Left ventricle myocardium inferior (tissue), 1 donor: ENCODE results near the gene MEA1. TPM values are rescaled to one million over a fixed set of nuclear protein-coding genes. Genes with fewer than 3 reads are reported as not detected.
A peak's percentile ranks its signal among the peaks of the same experiment; 100 is the strongest.

ENCODE experiments used
- DNase-seq: peaks from one replicate; pipeline ENCODE4 v3.0.0-alpha.2; 2020
- H3K27ac ChIP-seq: fragments of 200-600 bp; replicated peaks from 2 replicates; pipeline ENCODE4 v1.8.0; 2021
- H3K27me3 ChIP-seq: fragments of 200-600 bp; 2 replicates; pipeline ENCODE4 v1.8.0; 2021; ENCODE audit warnings: low read depth
- H3K36me3 ChIP-seq: fragments of 200-600 bp; 2 replicates; pipeline ENCODE4 v1.8.0; 2021
- H3K4me1 ChIP-seq: fragments of 200-600 bp; 2 replicates; pipeline ENCODE4 v1.8.0; 2021
- H3K4me3 ChIP-seq: fragments of 200-600 bp; 2 replicates; pipeline ENCODE4 v1.8.0; 2021; ENCODE audit warnings: mild to moderate bottlenecking, moderate library complexity
- H3K9me3 ChIP-seq: fragments of 200-600 bp; replicated peaks from 2 replicates; pipeline ENCODE4 v1.8.0; 2021
- intact Hi-C: fragments of 100-400 bp; cut with micrococcal nuclease; formaldehyde crosslinking; loops from one replicate; pipeline ENCODE4 v1.11.0; 2022
- total RNA-seq: library from RNA; stranded (reverse); fragmentation: NEBNext Ultra II Directional; extraction: Animal tissue kit (Norgen Biotek cat#: 25700); gene quantifications from one replicate; pipeline ENCODE4 v1.2.1, GENCODE V29; 2021
- TF ChIP-seq, protein P1 (sequence below): fragments of 200-600 bp; IDR thresholded peaks from 2 replicates; pipeline ENCODE4 v1.8.0; 2021; ENCODE audit warnings: antibody characterized with exemption, mild to moderate bottlenecking, borderline replicate concordance
- donor health status: DM: no; HTN: yes; CAD: no; lungs with severe emphysema.

The MEA1 gene
- total RNA-seq, 1 donor from 2014 or later: 32.6 TPM

DNA sequence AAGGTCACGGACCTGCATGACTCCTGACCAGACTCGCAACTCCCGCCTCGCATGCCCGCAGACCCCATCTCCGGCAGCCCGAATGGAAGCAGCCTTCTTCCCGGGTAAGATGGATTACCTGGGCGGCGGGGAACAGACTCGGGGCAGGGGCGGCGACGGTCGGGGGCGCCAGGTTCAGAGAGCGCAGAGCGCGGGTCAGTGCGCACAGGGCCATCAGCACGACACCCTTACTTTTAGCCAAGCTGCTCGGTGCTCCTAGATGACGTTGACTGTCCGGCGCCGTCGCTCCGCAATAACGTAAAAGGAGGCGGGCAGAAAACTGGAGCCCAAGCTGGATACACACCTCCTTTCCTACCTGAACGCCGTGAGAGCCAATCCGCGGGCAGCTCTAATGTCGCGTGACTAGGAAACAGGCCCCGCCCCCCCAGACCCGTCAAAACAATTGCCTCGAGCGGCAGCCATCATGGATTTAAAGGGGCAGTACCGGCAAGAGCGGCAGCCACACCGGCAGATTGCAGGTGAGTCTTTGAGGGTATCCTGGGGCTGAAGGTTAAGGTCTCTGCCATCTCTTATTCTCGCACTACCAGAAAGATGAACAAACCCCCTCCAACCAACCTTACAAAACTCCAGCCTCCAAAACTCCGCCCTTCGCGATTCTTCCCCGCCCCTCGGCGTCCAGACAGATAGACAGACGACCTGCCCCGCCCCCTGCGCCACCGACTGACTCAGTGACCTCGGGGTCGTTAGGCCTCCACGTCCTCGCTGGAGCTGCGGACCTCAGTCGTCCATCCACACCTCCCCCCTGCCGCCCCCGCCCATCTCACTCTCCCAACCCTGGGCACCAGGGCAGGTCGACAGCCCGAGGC, 45.7 kb upstream of the MEA1 start, which contains the start of the genes KLC4 and MRPL2:
Gene KLC4, plus strand, starts transcription at position 464 of the 866 bp plus-strand sequence. CDS start 1,705 bp downstream, outside the sequence.
Gene MRPL2, minus strand, starts transcription at position 267 of the 866 bp plus-strand sequence. Its CDS starts 53 bp downstream, at position 214.
- Histone ChIP-seq H3K36me3 (peaks cover 53% of the 10 kb centered on the region), H3K4me3 (peak within 1 kb of the TSS; percentile 82), H3K27me3 (no peaks in the 10 kb centered on the region), H3K27ac (peak within 1 kb of the TSS; percentile 93), H3K9me3 (no peaks in the 10 kb centered on the region), H3K4me1 (peaks cover 41% of the 10 kb centered on the region)
- intact Hi-C loops: no loop called here
- DNase-seq: peak; percentile 99
- TF ChIP-seq, protein P1, sequence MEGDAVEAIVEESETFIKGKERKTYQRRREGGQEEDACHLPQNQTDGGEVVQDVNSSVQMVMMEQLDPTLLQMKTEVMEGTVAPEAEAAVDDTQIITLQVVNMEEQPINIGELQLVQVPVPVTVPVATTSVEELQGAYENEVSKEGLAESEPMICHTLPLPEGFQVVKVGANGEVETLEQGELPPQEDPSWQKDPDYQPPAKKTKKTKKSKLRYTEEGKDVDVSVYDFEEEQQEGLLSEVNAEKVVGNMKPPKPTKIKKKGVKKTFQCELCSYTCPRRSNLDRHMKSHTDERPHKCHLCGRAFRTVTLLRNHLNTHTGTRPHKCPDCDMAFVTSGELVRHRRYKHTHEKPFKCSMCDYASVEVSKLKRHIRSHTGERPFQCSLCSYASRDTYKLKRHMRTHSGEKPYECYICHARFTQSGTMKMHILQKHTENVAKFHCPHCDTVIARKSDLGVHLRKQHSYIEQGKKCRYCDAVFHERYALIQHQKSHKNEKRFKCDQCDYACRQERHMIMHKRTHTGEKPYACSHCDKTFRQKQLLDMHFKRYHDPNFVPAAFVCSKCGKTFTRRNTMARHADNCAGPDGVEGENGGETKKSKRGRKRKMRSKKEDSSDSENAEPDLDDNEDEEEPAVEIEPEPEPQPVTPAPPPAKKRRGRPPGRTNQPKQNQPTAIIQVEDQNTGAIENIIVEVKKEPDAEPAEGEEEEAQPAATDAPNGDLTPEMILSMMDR: no peak

DNA sequence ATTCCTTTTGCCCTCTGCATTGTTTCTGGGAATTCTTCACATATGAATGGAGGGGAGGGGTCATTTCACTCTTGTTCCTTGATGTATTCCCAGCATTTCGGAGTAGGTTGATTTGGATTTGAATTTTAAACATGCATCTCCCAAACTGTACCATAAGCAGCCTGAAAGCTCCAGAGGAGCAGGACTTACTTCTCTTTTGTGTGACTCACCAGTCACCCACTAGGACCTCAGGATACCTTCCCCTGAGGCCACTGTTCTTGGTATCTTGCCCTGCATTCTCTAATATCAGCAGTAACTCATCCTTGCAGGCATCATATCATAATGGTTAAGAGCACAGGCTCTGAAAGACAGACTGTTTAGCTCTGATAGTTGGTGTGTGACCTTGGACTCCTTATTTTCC, 44.8 kb upstream of the MEA1 start:
- H3K36me3 ChIP-seq: peaks cover 44% of the 10 kb centered on the region
- no peak for DNase-seq
- intact Hi-C loops: no loop called here
- TF ChIP-seq, protein P1: no peak
- peak overlapping the region; percentile 82 for H3K4me3 ChIP-seq
- H3K27ac ChIP-seq: peak overlapping the region; percentile 93
- H3K27me3 ChIP-seq: no peaks in the 10 kb centered on the region
- peaks cover 48% of the 10 kb centered on the region for H3K4me1 ChIP-seq
- H3K9me3 ChIP-seq: no peaks in the 10 kb centered on the region

DNA sequence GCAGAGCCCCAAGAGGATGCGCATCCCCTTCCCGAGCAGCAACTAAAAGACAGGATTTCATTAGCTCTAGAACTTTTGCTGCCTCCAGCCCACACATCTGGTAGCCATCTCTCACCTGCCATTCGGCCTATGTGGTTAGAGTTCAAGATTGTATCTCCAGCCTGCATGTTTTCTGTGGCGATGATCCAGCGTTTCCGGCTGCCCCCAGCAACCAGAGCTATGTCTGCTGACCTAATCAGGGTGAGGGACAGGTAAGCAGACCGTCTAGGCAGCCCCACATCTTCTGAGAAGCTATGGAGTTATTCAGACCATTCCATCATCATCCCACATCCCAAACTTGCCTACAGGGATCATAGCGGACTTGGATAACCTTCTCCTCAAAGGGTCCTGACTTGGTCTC, 42.2 kb upstream of the MEA1 start:
- Histone ChIP-seq H3K4me3 (no peak overlapping the region), H3K27ac (no peak overlapping the region), H3K36me3 (peaks cover 32% of the 10 kb centered on the region), H3K9me3 (no peaks in the 10 kb centered on the region), H3K4me1 (peaks cover 50% of the 10 kb centered on the region), H3K27me3 (no peaks in the 10 kb centered on the region)
- TF ChIP-seq, protein P1: no peak
- intact Hi-C loops: no loop called here
- DNase-seq: no peak

DNA sequence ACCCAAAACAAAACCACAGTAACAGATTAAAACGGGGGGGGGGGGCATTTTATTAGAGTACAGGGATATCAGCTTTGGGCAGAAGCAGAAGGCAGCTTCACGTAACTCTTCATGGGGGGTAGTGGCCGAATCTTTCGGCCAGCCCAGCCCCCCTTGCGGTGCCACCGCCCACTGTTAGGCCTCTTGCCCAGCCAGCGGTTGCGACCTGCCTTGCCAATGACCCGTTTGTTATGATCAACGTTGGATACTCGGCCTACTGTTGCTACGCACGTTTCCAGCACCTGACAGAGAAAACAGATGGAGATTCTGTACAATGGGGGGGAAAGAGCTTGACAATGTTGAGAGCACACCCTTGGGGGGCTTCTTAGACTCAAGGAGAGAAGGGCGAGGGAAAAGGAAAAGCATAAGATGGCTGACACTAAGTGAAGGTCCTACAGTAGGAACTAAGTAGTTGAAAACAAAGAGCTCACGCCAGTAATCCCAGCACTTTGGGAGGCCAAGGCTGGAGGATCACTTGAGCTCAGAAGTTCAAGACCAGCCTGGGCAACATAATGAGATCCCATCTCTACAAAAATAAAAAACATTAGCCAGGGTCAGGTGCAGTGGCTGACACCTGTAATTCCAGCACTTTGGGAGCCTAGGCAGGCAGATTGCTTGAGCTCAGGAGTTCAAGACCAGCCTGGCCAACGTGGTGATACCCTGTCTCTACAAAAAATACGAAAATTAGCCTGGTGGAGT, 40.6 kb upstream of the MEA1 start:
- H3K4me1 ChIP-seq: peaks cover 36% of the 10 kb centered on the region
- H3K27me3 ChIP-seq: no peaks in the 10 kb centered on the region
- H3K27ac ChIP-seq: peak overlapping the region; percentile 98
- DNase-seq: no peak
- peaks cover 39% of the 10 kb centered on the region for H3K36me3 ChIP-seq
- H3K9me3 ChIP-seq: no peaks in the 10 kb centered on the region
- peak overlapping the region; percentile 90 for H3K4me3 ChIP-seq
- intact Hi-C loops: no loop called here
- TF ChIP-seq, protein P1: no peak

DNA sequence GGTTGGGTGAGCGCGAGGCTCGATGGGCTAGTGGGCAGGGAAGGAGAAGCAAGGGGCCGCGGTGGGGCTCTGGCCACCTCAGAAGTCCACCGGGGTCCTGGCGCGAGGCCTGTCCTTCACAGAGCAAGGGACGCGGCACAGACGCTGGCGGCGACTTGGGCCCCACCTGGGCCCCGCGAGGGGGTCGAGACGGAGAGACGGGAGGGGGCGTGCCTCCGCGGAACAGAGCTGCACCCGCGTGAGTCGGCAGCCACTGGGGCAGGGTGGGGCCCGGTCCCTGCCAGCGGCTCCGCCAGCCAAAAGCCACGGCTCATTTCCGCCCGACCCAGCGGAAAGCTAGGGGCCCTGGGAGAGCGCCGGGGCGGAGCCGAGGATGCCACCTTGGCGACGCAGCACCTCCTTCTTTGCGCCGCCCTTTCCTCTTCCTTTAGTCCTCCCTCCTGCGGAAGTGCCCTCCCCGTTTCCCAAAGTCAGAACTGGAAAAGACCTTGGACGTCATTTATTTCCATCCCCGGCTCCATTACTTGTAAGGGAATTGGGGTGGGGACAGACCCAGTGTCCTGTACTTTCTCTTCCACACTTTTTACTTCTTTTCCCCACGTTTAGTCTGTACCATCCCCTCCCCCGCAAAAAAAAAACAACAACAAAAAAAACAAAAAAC, 39.9 kb upstream of the MEA1 start, which contains the start of gene CUL7:
Gene CUL7, minus strand, starts transcription at position 307 of the 661 bp plus-strand sequence. CDS start 1,063 bp downstream, outside the sequence.
- H3K9me3 ChIP-seq: no peaks in the 10 kb centered on the region
- H3K27ac ChIP-seq: peak within 1 kb of the TSS; percentile 98
- H3K4me1 ChIP-seq: peaks cover 31% of the 10 kb centered on the region
- intact Hi-C loops: no loop called here
- H3K27me3 ChIP-seq: no peaks in the 10 kb centered on the region
- H3K4me3 ChIP-seq: peak within 1 kb of the TSS; percentile 90
- peak; percentile 93 for DNase-seq
- H3K36me3 ChIP-seq: peaks cover 45% of the 10 kb centered on the region
- TF ChIP-seq, protein P1: no peak
